GM12878 (cell line): Measurements from ENCODE around the gene XPNPEP1.

Source experiments
- MXI1 ChIP-seq: fragments of 150-350 bp; IDR thresholded peaks from 2 replicates; pipeline ENCODE4 v1.6.1; 2011; ENCODE audit warnings: low read depth, mild to moderate bottlenecking, inconsistent platforms, low read length, improper control_type of control experiment
- POLR2A ChIP-seq: IDR thresholded peaks from 2 replicates; pipeline ENCODE4 v1.6.1; 2011; ENCODE audit warnings: low read depth, mild to moderate bottlenecking, low read length
- POLR2AphosphoS5 ChIP-seq: IDR thresholded peaks from 2 replicates; pipeline ENCODE4 v1.6.1; 2011; ENCODE audit warnings: mild to moderate bottlenecking, low read length, inconsistent platforms
- RBBP5 ChIP-seq: fragments of 200-600 bp; sonication (generic); conservative IDR thresholded peaks from 2 replicates; pipeline ENCODE4 v1.6.1; 2016
- TF ChIP-seq, protein P1 (sequence below): IDR thresholded peaks from 2 replicates; pipeline ENCODE4 v1.6.1; 2011; ENCODE audit warnings: low read depth, mild to moderate bottlenecking, low read length, moderate library complexity, borderline replicate concordance; ENCODE audit errors: extremely low read depth

DNA sequence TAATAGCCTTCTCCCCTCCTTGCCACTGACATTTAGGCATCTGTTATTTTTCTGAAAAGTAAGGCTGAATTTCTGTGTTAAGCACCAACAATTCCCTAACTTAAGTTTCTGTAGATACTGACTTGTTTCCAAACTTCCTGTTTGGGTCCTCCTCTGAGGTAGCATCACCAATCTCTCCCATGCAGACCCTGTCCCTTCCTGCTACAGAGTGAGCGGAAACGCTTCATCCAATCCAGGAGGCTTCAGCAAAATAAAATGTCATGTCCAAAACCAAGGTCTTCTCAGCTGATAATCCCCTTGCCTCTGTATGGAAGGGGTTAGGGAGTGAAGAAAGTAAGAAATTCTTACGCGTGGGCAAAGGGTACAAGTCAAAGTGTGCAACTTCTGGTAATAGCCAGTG is 29.9 kb downstream of the XPNPEP1 start:
- no peak for TF ChIP-seq POLR2AphosphoS5
- no peak for TF ChIP-seq MXI1
- TF ChIP-seq RBBP5 = no peak
- TF ChIP-seq, protein P1, sequence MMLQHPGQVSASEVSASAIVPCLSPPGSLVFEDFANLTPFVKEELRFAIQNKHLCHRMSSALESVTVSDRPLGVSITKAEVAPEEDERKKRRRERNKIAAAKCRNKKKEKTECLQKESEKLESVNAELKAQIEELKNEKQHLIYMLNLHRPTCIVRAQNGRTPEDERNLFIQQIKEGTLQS = no peak
- no peak for TF ChIP-seq POLR2A
